MM.1S (cell line): ENCODE data around the gene KLHL28.

ENCODE experiments used
- DNase-seq: peaks from one replicate; pipeline ENCODE4 v3.0.0-alpha.2; 2015
- H2AFZ ChIP-seq: fragments of 300-600 bp; sonication (generic); 2 replicates; pipeline ENCODE4 v1.6.0; 2016; ENCODE audit warnings: antibody characterized with exemption, low read length
- H3F3A ChIP-seq: fragments of 300-600 bp; sonication (generic); 2 replicates; pipeline ENCODE4 v1.6.1; 2016; ENCODE audit warnings: mild to moderate bottlenecking, antibody characterized with exemption, low read length, moderate library complexity, mixed read lengths; ENCODE audit not compliant: insufficient read depth
- H3K27ac ChIP-seq: fragments of 300-600 bp; sonication (generic); 2 replicates; pipeline ENCODE4 v1.5.1; 2016; ENCODE audit warnings: mild to moderate bottlenecking, low read length
- H3K27me3 ChIP-seq: fragments of 300-600 bp; sonication (generic); replicated peaks from 2 replicates; pipeline ENCODE4 v1.6.0; 2016; ENCODE audit warnings: low read length; ENCODE audit not compliant: insufficient read depth
- H3K36me3 ChIP-seq: fragments of 300-600 bp; sonication (generic); replicated peaks from 2 replicates; pipeline ENCODE4 v1.6.1; 2016; ENCODE audit warnings: mild to moderate bottlenecking, low read length, mixed read lengths; ENCODE audit not compliant: insufficient read depth
- H3K4me1 ChIP-seq: fragments of 300-600 bp; sonication (generic); 2 replicates; pipeline ENCODE4 v1.6.1; 2016; ENCODE audit warnings: low read length, mixed read lengths
- H3K4me2 ChIP-seq: fragments of 300-600 bp; sonication (generic); 2 replicates; pipeline ENCODE4 v1.6.0; 2016; ENCODE audit warnings: low read depth, low read length
- H3K4me3 ChIP-seq: fragments of 300-600 bp; sonication (generic); 2 replicates; pipeline ENCODE4 v1.5.1; 2016; ENCODE audit warnings: low read length, mixed read lengths
- H3K79me2 ChIP-seq: fragments of 300-600 bp; sonication (generic); 2 replicates; pipeline ENCODE4 v1.6.1; 2016; ENCODE audit warnings: mixed run types, low read length, mixed read lengths
- H3K9ac ChIP-seq: fragments of 300-600 bp; sonication (generic); 2 replicates; pipeline ENCODE4 v1.6.1; 2016; ENCODE audit warnings: low read length, mixed read lengths
- H3K9me2 ChIP-seq: fragments of 300-600 bp; sonication (generic); replicated peaks from 2 replicates; pipeline ENCODE4 v1.6.1; 2016; ENCODE audit warnings: mild to moderate bottlenecking, low read length, mixed read lengths; ENCODE audit not compliant: insufficient read depth
- H3K9me3 ChIP-seq: fragments of 300-600 bp; sonication (generic); replicated peaks from 2 replicates; pipeline ENCODE4 v1.6.1; 2016; ENCODE audit warnings: mild to moderate bottlenecking, low read length, mixed read lengths; ENCODE audit not compliant: insufficient read depth
- H4K20me1 ChIP-seq: fragments of 300-600 bp; sonication (generic); 2 replicates; pipeline ENCODE4 v1.6.1; 2016; ENCODE audit warnings: mild to moderate bottlenecking, low read length, moderate library complexity, mixed read lengths; ENCODE audit not compliant: insufficient read depth
- EZH2 ChIP-seq: fragments of 300-600 bp; sonication (generic); optimal IDR thresholded peaks from 2 replicates; pipeline ENCODE3; 2017; ENCODE audit warnings: low read depth, mild to moderate bottlenecking, antibody characterized with exemption, low read length, mixed read lengths
- EZH2phosphoT487 ChIP-seq: fragments of 300-600 bp; sonication (generic); IDR thresholded peaks from 2 replicates; pipeline ENCODE4 v1.6.1; 2018; ENCODE audit warnings: antibody characterized with exemption, low read length
- TF ChIP-seq, protein P1 (sequence below): fragments of 300-600 bp; sonication (generic); IDR thresholded peaks from 2 replicates; pipeline ENCODE4 v1.5.1; 2016; ENCODE audit warnings: antibody characterized with exemption, low read length, mixed read lengths

Gene KLHL28

DNA sequence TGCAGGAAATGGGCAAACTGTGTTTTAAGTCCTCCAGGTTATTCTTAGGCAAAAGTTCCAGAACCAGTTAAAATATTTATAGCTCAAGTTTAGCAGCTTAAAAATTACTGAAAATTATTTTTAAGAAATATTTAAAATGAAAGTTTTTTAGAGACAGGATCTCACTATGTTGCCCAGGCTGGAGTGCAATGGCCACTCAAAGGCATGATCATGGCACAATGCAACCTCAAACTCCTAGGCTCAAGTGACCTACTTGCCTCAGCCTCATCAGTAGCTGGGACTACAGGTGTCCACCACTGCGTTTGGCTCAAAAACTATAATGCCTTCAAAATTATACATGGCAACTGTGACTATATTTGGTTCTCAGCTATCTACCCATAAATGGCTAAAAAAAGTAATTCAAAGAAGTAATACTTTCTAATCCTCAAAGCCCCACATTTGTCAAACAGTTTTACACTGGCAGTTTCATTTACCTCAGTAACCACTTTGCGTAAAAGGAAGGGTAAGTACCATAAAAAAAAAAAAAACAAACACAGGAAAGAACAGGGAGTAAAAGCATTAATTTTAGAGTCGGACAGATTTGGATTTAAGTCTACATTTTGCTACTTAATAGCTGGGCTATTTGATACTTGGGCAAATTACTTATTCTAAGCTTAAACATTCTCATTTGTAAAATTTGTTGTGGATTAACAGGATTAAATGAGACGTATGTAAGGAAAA is 9.2 kb downstream of the KLHL28 start:
- H2AFZ ChIP-seq = no peak overlapping the region
- no peak overlapping the region for H3K9ac ChIP-seq
- no peaks in the 10 kb centered on the region for H3F3A ChIP-seq
- H3K4me3 ChIP-seq = no peak overlapping the region
- no peak for DNase-seq
- H3K27ac ChIP-seq = no peak overlapping the region
- H4K20me1 ChIP-seq = no peaks in the 10 kb centered on the region
- H3K4me2 ChIP-seq = no peak overlapping the region
- TF ChIP-seq, protein P1, sequence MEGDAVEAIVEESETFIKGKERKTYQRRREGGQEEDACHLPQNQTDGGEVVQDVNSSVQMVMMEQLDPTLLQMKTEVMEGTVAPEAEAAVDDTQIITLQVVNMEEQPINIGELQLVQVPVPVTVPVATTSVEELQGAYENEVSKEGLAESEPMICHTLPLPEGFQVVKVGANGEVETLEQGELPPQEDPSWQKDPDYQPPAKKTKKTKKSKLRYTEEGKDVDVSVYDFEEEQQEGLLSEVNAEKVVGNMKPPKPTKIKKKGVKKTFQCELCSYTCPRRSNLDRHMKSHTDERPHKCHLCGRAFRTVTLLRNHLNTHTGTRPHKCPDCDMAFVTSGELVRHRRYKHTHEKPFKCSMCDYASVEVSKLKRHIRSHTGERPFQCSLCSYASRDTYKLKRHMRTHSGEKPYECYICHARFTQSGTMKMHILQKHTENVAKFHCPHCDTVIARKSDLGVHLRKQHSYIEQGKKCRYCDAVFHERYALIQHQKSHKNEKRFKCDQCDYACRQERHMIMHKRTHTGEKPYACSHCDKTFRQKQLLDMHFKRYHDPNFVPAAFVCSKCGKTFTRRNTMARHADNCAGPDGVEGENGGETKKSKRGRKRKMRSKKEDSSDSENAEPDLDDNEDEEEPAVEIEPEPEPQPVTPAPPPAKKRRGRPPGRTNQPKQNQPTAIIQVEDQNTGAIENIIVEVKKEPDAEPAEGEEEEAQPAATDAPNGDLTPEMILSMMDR = no peak
- no peak for TF ChIP-seq EZH2phosphoT487
- peaks cover 19% of the 10 kb centered on the region for H3K79me2 ChIP-seq
- no peaks in the 10 kb centered on the region for H3K9me3 ChIP-seq
- H3K4me1 ChIP-seq = no peaks in the 10 kb centered on the region
- no peaks in the 10 kb centered on the region for H3K27me3 ChIP-seq
- H3K36me3 ChIP-seq = no peaks in the 10 kb centered on the region
- H3K9me2 ChIP-seq = no peaks in the 10 kb centered on the region

DNA sequence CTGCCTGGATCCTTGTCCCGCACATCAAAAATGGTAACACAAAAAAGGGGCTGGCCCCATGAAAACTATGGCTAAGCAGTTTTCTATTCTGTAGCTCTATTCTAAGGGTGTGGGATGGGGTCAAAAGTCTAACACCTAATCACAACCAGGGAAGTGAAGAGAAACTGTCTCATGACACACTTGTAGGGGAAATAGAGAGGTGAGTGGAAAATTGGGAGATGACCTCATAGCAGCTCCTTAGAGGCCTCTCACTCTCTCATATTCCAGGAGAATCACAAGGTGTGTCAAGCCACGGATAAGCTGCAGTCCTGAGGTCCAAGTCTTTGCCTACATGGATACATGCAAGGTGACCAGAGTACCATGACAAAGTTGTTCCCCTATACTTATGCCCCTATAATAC is 10.7 kb downstream of the KLHL28 start:
- H3K79me2 ChIP-seq = peaks cover 8% of the 10 kb centered on the region; the same call in 1 of the 2 replicates
- TF ChIP-seq, protein P1 = no peak
- no peak for TF ChIP-seq EZH2phosphoT487
- TF ChIP-seq EZH2 = no peak
- DNase-seq = no peak

DNA sequence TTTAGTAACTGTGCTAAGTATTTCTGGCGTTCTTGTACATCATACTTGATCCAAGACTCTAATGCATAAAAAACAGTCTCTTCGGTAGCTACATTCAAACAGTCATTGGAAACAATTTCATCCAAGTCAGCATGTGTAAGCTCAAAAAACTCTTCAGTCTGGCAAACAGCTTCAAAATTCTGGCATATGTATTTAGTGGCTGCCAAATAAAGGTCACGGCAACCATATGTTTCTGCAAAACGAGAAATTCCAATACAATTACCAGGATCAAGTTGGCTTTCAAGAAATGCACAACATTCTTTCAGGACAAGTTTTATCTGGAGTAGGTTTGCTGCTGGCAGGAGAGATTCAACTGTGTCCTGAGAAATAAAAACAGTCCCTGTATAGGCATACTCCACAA is 16.5 kb downstream of the KLHL28 start:
- H4K20me1 ChIP-seq = no peaks in the 10 kb centered on the region
- H3K79me2 ChIP-seq = no peaks in the 10 kb centered on the region
- H3F3A ChIP-seq = no peaks in the 10 kb centered on the region
- no peaks in the 10 kb centered on the region for H3K36me3 ChIP-seq
- no peaks in the 10 kb centered on the region for H3K4me1 ChIP-seq
- H3K4me3 ChIP-seq = no peak overlapping the region
- H3K9ac ChIP-seq = no peak overlapping the region
- H3K27me3 ChIP-seq = no peaks in the 10 kb centered on the region
- H3K9me3 ChIP-seq = no peaks in the 10 kb centered on the region
- no peaks in the 10 kb centered on the region for H3K9me2 ChIP-seq
- no peak for DNase-seq
- no peak overlapping the region for H3K4me2 ChIP-seq
- H2AFZ ChIP-seq = no peak overlapping the region
- H3K27ac ChIP-seq = no peak overlapping the region
- TF ChIP-seq EZH2 (no peak), EZH2phosphoT487 (no peak)
- TF ChIP-seq, protein P1 = no peak

More for the DNA sequence above, 10.7 kb downstream of the KLHL28 start:
- Histone ChIP-seq H3K9me3 (no peaks in the 10 kb centered on the region), H2AFZ (no peak overlapping the region), H3K4me3 (no peak overlapping the region), H3K4me1 (no peaks in the 10 kb centered on the region), H4K20me1 (no peaks in the 10 kb centered on the region), H3K9ac (no peak overlapping the region), H3F3A (no peaks in the 10 kb centered on the region), H3K4me2 (no peak overlapping the region), H3K36me3 (no peaks in the 10 kb centered on the region), H3K27me3 (no peaks in the 10 kb centered on the region), H3K9me2 (no peaks in the 10 kb centered on the region), H3K27ac (no peak overlapping the region)
